ENCODE results near the gene SCN2A.

- no peak for TF ChIP-seq GATA3 (IDR thresholded peaks at IDR 0.05; ENCODE audit: low read depth, low read length)
- no peak for TF ChIP-seq GATA2 (IDR thresholded peaks at IDR 0.05; ENCODE audit: low read depth, low read length)
Observed at GRCh38 chr2:165425556-165425955, 186.3 kb downstream of the SCN2A start.

All from SH-SY5Y (cell line).